Right kidney (tissue), 1 donor: Measurements from ENCODE around the gene ARHGAP5.

Source experiments
- DNase-seq: peaks from one replicate; pipeline ENCODE4 v3.0.0-alpha.2; 2016

The ARHGAP5 gene

GRCh38 chr14:32074887-32075572 lies 2.1 kb upstream of the ARHGAP5 start:
- no peak for DNase-seq

GRCh38 chr14:32075672-32076277 lies 1.3 kb upstream of the ARHGAP5 start:
- no peak for DNase-seq

GRCh38 chr14:32076278-32077080 lies 625 bp upstream of the ARHGAP5 start:
- DNase-seq = peak; percentile 94

- DNase-seq = no peak
Observed at GRCh38 chr14:32078023-32078857, 1.1 kb downstream of the ARHGAP5 start.

GRCh38 chr14:32078858-32079216 lies 1.7 kb downstream of the ARHGAP5 start:
- peak; percentile 17 for DNase-seq

GRCh38 chr14:32079264-32079663 lies 2.2 kb downstream of the ARHGAP5 start:
- no peak for DNase-seq

GRCh38 chr14:32080001-32080510 lies 3.0 kb downstream of the ARHGAP5 start:
- no peak for DNase-seq

GRCh38 chr14:32081901-32082300 lies 4.8 kb downstream of the ARHGAP5 start:
- no peak for DNase-seq

GRCh38 chr14:32083315-32083624 lies 6.2 kb downstream of the ARHGAP5 start:
- no peak for DNase-seq

GRCh38 chr14:32083789-32084188 lies 6.7 kb downstream of the ARHGAP5 start:
- no peak for DNase-seq

GRCh38 chr14:32085182-32085844 lies 8.2 kb downstream of the ARHGAP5 start:
- DNase-seq = no peak

- no peak for DNase-seq
Observed at GRCh38 chr14:32085845-32086383, 8.8 kb downstream of the ARHGAP5 start.

GRCh38 chr14:32087173-32087861 lies 10.2 kb downstream of the ARHGAP5 start:
- no peak for DNase-seq

- DNase-seq = no peak
Observed at GRCh38 chr14:32087907-32088306, 10.8 kb downstream of the ARHGAP5 start.

GRCh38 chr14:32090686-32091085 lies 13.6 kb downstream of the ARHGAP5 start:
- no peak for DNase-seq

- DNase-seq = no peak
Observed at GRCh38 chr14:32099473-32099872, 22.4 kb downstream of the ARHGAP5 start.

- DNase-seq = no peak
Observed at GRCh38 chr14:32100175-32100574, 23.1 kb downstream of the ARHGAP5 start.

GRCh38 chr14:32102152-32102787 lies 25.2 kb downstream of the ARHGAP5 start:
- DNase-seq = no peak

GRCh38 chr14:32102968-32103367 lies 25.9 kb downstream of the ARHGAP5 start:
- DNase-seq = no peak

- no peak for DNase-seq
Observed at GRCh38 chr14:32104308-32104707, 27.2 kb downstream of the ARHGAP5 start.

GRCh38 chr14:32104803-32105202 lies 27.7 kb downstream of the ARHGAP5 start:
- DNase-seq = no peak
